HUES6 (cell line): ENCODE results near the gene FASTKD1.
"Not testable (repeated sequence)": the region's sequence is repeated elsewhere in the genome, so short reads cannot be mapped to it uniquely, and the experiment has no call there.

ENCODE experiments used
- H3K27ac ChIP-seq: 2 replicates; pipeline ENCODE4 v1.7.0; 2013; ENCODE audit warnings: low read depth, mild to moderate bottlenecking, low read length, inconsistent platforms
- H3K27me3 ChIP-seq: 2 replicates; pipeline ENCODE4 v1.6.1; 2013; ENCODE audit warnings: low read length; ENCODE audit not compliant: control insufficient read depth, insufficient read depth
- H3K36me3 ChIP-seq: 2 replicates; pipeline ENCODE4 v1.6.1; 2013; ENCODE audit warnings: low read length; ENCODE audit not compliant: control insufficient read depth, insufficient read depth
- H3K4me1 ChIP-seq: 2 replicates; pipeline ENCODE4 v1.6.1; 2013; ENCODE audit warnings: low read length; ENCODE audit not compliant: control insufficient read depth, insufficient read depth
- H3K4me3 ChIP-seq: 2 replicates; pipeline ENCODE4 v1.5.1; 2013; ENCODE audit warnings: low read depth, low read length
- H3K9ac ChIP-seq: one replicate; pipeline ENCODE4 v1.6.1; 2013; ENCODE audit warnings: mild to moderate bottlenecking, low read length
- H3K9me3 ChIP-seq: 2 replicates; pipeline ENCODE4 v1.6.1; 2013; ENCODE audit warnings: low read depth, low read length; ENCODE audit not compliant: control insufficient read depth, insufficient read depth

The FASTKD1 gene

GRCh38 chr2:169526451-169526850 lies 47.2 kb downstream of the FASTKD1 start:
- no peaks in the 10 kb centered on the region for H3K9me3 ChIP-seq
- no peaks in the 10 kb centered on the region for H3K27me3 ChIP-seq
- H3K4me3 ChIP-seq, result no peak overlapping the region
- peaks cover 21% of the 10 kb centered on the region for H3K36me3 ChIP-seq
- H3K4me1 ChIP-seq, result no peaks in the 10 kb centered on the region
- no peak overlapping the region for H3K9ac ChIP-seq
- no peak overlapping the region for H3K27ac ChIP-seq

GRCh38 chr2:169525434-169525833 lies 48.2 kb downstream of the FASTKD1 start:
- Histone ChIP-seq H3K4me1 (no peaks in the 10 kb centered on the region), H3K4me3 (no peak overlapping the region), H3K27ac (no peak overlapping the region), H3K9ac (no peak overlapping the region), H3K27me3 (no peaks in the 10 kb centered on the region), H3K36me3 (peaks cover 13% of the 10 kb centered on the region), H3K9me3 (no peaks in the 10 kb centered on the region)

- H3K9ac ChIP-seq, result no peak overlapping the region
- H3K4me1 ChIP-seq, result no peaks in the 10 kb centered on the region
- H3K4me3 ChIP-seq, result no peak overlapping the region
- H3K36me3 ChIP-seq, result no peaks in the 10 kb centered on the region
- H3K9me3 ChIP-seq, result no peaks in the 10 kb centered on the region
- no peaks in the 10 kb centered on the region for H3K27me3 ChIP-seq
- H3K27ac ChIP-seq, result no peak overlapping the region
Observed at GRCh38 chr2:169523681-169524080, 50.0 kb downstream of the FASTKD1 start.

GRCh38 chr2:169520896-169521295 lies 52.8 kb downstream of the FASTKD1 start:
- H3K9ac ChIP-seq, result no peak overlapping the region
- no peaks in the 10 kb centered on the region for H3K9me3 ChIP-seq
- no peak overlapping the region for H3K4me3 ChIP-seq
- no peaks in the 10 kb centered on the region for H3K36me3 ChIP-seq
- no peaks in the 10 kb centered on the region for H3K27me3 ChIP-seq
- no peaks in the 10 kb centered on the region for H3K4me1 ChIP-seq
- no peak overlapping the region for H3K27ac ChIP-seq

- H3K4me3 ChIP-seq, H3K27me3 ChIP-seq, H3K27ac ChIP-seq: not testable (repeated sequence)
Observed at GRCh38 chr2:169516488-169516995, 57.1 kb downstream of the FASTKD1 start.

GRCh38 chr2:169514758-169515157 lies 58.9 kb downstream of the FASTKD1 start:
- not testable (repeated sequence) for H3K4me3 ChIP-seq, H3K27me3 ChIP-seq, H3K9ac ChIP-seq, H3K9me3 ChIP-seq, H3K36me3 ChIP-seq, H3K4me1 ChIP-seq, H3K27ac ChIP-seq

More at GRCh38 chr2:169516488-169516995, 57.1 kb downstream of the FASTKD1 start:
- H3K9me3 ChIP-seq, H3K9ac ChIP-seq, H3K36me3 ChIP-seq, H3K4me1 ChIP-seq: not testable (repeated sequence)

GRCh38 chr2:169513926-169514325 lies 59.7 kb downstream of the FASTKD1 start:
- Histone ChIP-seq H3K9ac (no peak overlapping the region), H3K27me3 (no peaks in the 10 kb centered on the region), H3K36me3 (no peaks in the 10 kb centered on the region), H3K9me3 (no peaks in the 10 kb centered on the region), H3K27ac (no peak overlapping the region), H3K4me3 (no peak overlapping the region), H3K4me1 (peaks cover 8% of the 10 kb centered on the region; the same call in 1 of the 2 replicates)

GRCh38 chr2:169513094-169513493 lies 60.6 kb downstream of the FASTKD1 start:
- no peak overlapping the region for H3K27ac ChIP-seq
- no peak overlapping the region for H3K9ac ChIP-seq
- H3K36me3 ChIP-seq, result no peaks in the 10 kb centered on the region
- no peak overlapping the region for H3K4me3 ChIP-seq
- peaks cover 8% of the 10 kb centered on the region; the same call in 1 of the 2 replicates for H3K4me1 ChIP-seq
- H3K27me3 ChIP-seq, result no peaks in the 10 kb centered on the region
- no peaks in the 10 kb centered on the region for H3K9me3 ChIP-seq

- H3K4me3 ChIP-seq, result no peak overlapping the region
- no peaks in the 10 kb centered on the region for H3K36me3 ChIP-seq
- peaks cover 8% of the 10 kb centered on the region; the same call in 1 of the 2 replicates for H3K4me1 ChIP-seq
- H3K9me3 ChIP-seq, result no peaks in the 10 kb centered on the region
- no peak overlapping the region for H3K9ac ChIP-seq
- H3K27me3 ChIP-seq, result no peaks in the 10 kb centered on the region
- H3K27ac ChIP-seq, result no peak overlapping the region
Observed at GRCh38 chr2:169512525-169512924, 61.1 kb downstream of the FASTKD1 start.

GRCh38 chr2:169511818-169512217 lies 61.8 kb downstream of the FASTKD1 start:
- Histone ChIP-seq H3K27me3 (no peaks in the 10 kb centered on the region), H3K9me3 (no peaks in the 10 kb centered on the region), H3K4me1 (peaks cover 8% of the 10 kb centered on the region; the same call in 1 of the 2 replicates), H3K36me3 (no peaks in the 10 kb centered on the region), H3K4me3 (no peak overlapping the region), H3K27ac (no peak overlapping the region), H3K9ac (no peak overlapping the region)

- Histone ChIP-seq H3K4me1 (peaks cover 8% of the 10 kb centered on the region; the same call in 1 of the 2 replicates), H3K27ac (no peak overlapping the region), H3K36me3 (no peaks in the 10 kb centered on the region), H3K9me3 (no peaks in the 10 kb centered on the region), H3K27me3 (no peaks in the 10 kb centered on the region), H3K9ac (no peak overlapping the region), H3K4me3 (no peak overlapping the region)
Observed at GRCh38 chr2:169510496-169510895, 63.2 kb downstream of the FASTKD1 start.

GRCh38 chr2:169509955-169510354 lies 63.7 kb downstream of the FASTKD1 start:
- Histone ChIP-seq H3K27me3 (no peaks in the 10 kb centered on the region), H3K9me3 (no peaks in the 10 kb centered on the region; the same call in 1 of the 2 replicates), H3K9ac (no peak overlapping the region), H3K4me1 (peaks cover 8% of the 10 kb centered on the region; the same call in 1 of the 2 replicates), H3K27ac (no peak overlapping the region), H3K4me3 (no peak overlapping the region), H3K36me3 (no peaks in the 10 kb centered on the region)
